GM20000 (cell line): ENCODE data around the gene SLC35F3.
"Not testable (repeated sequence)": the region's sequence is repeated elsewhere in the genome, so short reads cannot be mapped to it uniquely, and the experiment has no call there.

Experiments
- DNase-seq: peaks from one replicate; pipeline ENCODE4 v3.0.0; 2012; ENCODE audit warnings: low spot score
- CTCF ChIP-seq: IDR thresholded peaks from 2 replicates; pipeline ENCODE4 v1.5.1; 2012; ENCODE audit warnings: mild to moderate bottlenecking, control low read depth; ENCODE audit errors: extremely low read depth, missing control alignments

Gene SLC35F3

GRCh38 chr1:234149217-234149616 lies 244.7 kb downstream of the SLC35F3 start:
- DNase-seq, result no peak
- TF ChIP-seq CTCF, result no peak

- no peak for DNase-seq
- no peak for TF ChIP-seq CTCF
These were observed 246.4 kb downstream of the SLC35F3 start for GRCh38 chr1:234150892-234151291.

- not testable (repeated sequence) for DNase-seq
These were observed 247.9 kb downstream of the SLC35F3 start for GRCh38 chr1:234152344-234152743.

- TF ChIP-seq CTCF, result peak; percentile 38
- DNase-seq, result peak; percentile 47
These were observed 250.1 kb downstream of the SLC35F3 start for GRCh38 chr1:234154320-234155251.

- TF ChIP-seq CTCF, result no peak
- no peak for DNase-seq
These were observed 258.2 kb downstream of the SLC35F3 start for GRCh38 chr1:234162661-234163060.

GRCh38 chr1:234163267-234163919 lies 258.9 kb downstream of the SLC35F3 start:
- DNase-seq, result no peak
- no peak for TF ChIP-seq CTCF

- DNase-seq, result no peak
- TF ChIP-seq CTCF, result no peak
These were observed 259.7 kb downstream of the SLC35F3 start for GRCh38 chr1:234164098-234164709.
